CD1c-positive myeloid dendritic cell (primary cell): Measurements from ENCODE around the gene COX6A2.

Source experiments
- DNase-seq: peaks from one replicate; pipeline ENCODE4 v3.0.0-alpha.2; 2016; ENCODE audit errors: extremely low spot score

Gene COX6A2

GRCh38 chr16:31410082-31410481 is 18.1 kb downstream of the COX6A2 start:
- no peak for DNase-seq

GRCh38 chr16:31409433-31409832 is 18.7 kb downstream of the COX6A2 start:
- no peak for DNase-seq

GRCh38 chr16:31407406-31407805 is 20.8 kb downstream of the COX6A2 start:
- DNase-seq, result no peak

- DNase-seq, result no peak
Measured at GRCh38 chr16:31404353-31405064, 23.7 kb downstream of the COX6A2 start.

- DNase-seq, result no peak
Measured at GRCh38 chr16:31403590-31404352, 24.4 kb downstream of the COX6A2 start.

GRCh38 chr16:31402687-31403086 is 25.5 kb downstream of the COX6A2 start:
- no peak for DNase-seq

- DNase-seq, result no peak
Measured at GRCh38 chr16:31401436-31401835, 26.7 kb downstream of the COX6A2 start.

- DNase-seq, result peak; percentile 36
Measured at GRCh38 chr16:31400191-31400590, 28.0 kb downstream of the COX6A2 start.

- no peak for DNase-seq
Measured at GRCh38 chr16:31397701-31398100, 30.5 kb downstream of the COX6A2 start.

GRCh38 chr16:31397096-31397660 is 31.0 kb downstream of the COX6A2 start:
- DNase-seq, result peak; percentile 72

- peak; percentile 37 for DNase-seq
Measured at GRCh38 chr16:31395647-31396046, 32.5 kb downstream of the COX6A2 start.

- no peak for DNase-seq
Measured at GRCh38 chr16:31393056-31393455, 35.1 kb downstream of the COX6A2 start, which contains the start of gene ITGAD. ITGAD (plus strand) TSS chr16:31393335; CDS start chr16:31393361, 26 bp downstream.

- no peak for DNase-seq
Measured at GRCh38 chr16:31390504-31391041, 37.6 kb downstream of the COX6A2 start.

- no peak for DNase-seq
Measured at GRCh38 chr16:31388535-31388934, 39.6 kb downstream of the COX6A2 start.

- DNase-seq, result peak; percentile 91
Measured at GRCh38 chr16:31386157-31386984, 41.8 kb downstream of the COX6A2 start.

GRCh38 chr16:31385680-31386079 is 42.5 kb downstream of the COX6A2 start:
- DNase-seq, result no peak

- DNase-seq, result peak; percentile 80
Measured at GRCh38 chr16:31382485-31383161, 45.5 kb downstream of the COX6A2 start.

- DNase-seq, result no peak
Measured at GRCh38 chr16:31380201-31380600, 48.0 kb downstream of the COX6A2 start.
